Mesothelial cell of epicardium (in vitro differentiated cells): ENCODE data around the gene VIPR1. TPM values are rescaled to one million over a fixed set of nuclear protein-coding genes. Genes with fewer than 3 reads are reported as not detected.

Experiments used
- DNase-seq, 2 experiments: peaks; one replicate each; pipeline ENCODE4 v3.0.0; 2021; ENCODE audit warnings: low spot score in 2 of 2; ENCODE audit not compliant: unreplicated experiment in 2 of 2
- H3K27ac Mint-ChIP-seq: 2 replicates; pipeline ENCODE4 v1.8.0; 2021; ENCODE audit warnings: mixed read lengths
- H3K27me3 Mint-ChIP-seq: 2 replicates; pipeline ENCODE4 v1.8.0; 2021; ENCODE audit warnings: low read depth, mixed read lengths
- H3K36me3 Mint-ChIP-seq: 2 replicates; pipeline ENCODE4 v1.8.0; 2021; ENCODE audit warnings: mixed read lengths
- H3K4me1 Mint-ChIP-seq: 2 replicates; pipeline ENCODE4 v1.8.0; 2021; ENCODE audit warnings: mixed read lengths
- H3K4me3 Mint-ChIP-seq: 2 replicates; pipeline ENCODE4 v1.8.0; 2021; ENCODE audit warnings: mild to moderate bottlenecking, moderate library complexity, mixed read lengths
- H3K9me3 Mint-ChIP-seq: 2 replicates; pipeline ENCODE4 v1.8.0; 2021; ENCODE audit warnings: mixed read lengths
- total RNA-seq: library from RNA; stranded (reverse); gene quantifications from 3 replicates; pipeline ENCODE4 v1.2.1, GENCODE V29; 2021
- TF ChIP-seq, protein P1 (sequence below): fragments of 200-600 bp; sonication (generic); IDR thresholded peaks from one replicate; pipeline ENCODE4 v1.5.0; 2021; ENCODE audit warnings: antibody characterized with exemption; ENCODE audit not compliant: unreplicated experiment

The VIPR1 gene
- total RNA-seq, 1 donor from 2014 or later: 2.3 TPM

DNA sequence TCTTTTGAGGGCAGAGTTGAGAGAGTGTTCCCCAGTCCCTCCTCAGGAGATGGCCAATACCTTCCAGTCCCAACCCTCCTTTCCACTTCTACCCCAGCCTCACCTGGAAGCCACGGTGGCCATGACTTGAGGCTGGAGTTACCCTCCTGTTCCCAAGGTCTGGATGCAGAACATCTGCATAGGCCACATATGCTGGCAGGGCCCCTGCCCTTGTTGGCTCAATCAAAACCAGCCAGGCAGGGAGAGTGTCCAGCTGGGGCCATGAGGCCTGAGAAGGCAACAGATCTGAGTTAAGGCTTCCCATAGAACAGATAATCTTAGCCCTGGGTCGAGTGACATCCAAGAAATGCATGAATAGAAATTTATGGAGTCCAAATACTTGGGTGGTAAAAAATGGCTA lies 23.6 kb upstream of the VIPR1 start:
- H3K27me3 Mint-ChIP-seq: peaks cover 17% of the 10 kb centered on the region
- peaks cover 27% of the 10 kb centered on the region for H3K9me3 Mint-ChIP-seq
- H3K36me3 Mint-ChIP-seq: no peaks in the 10 kb centered on the region
- TF ChIP-seq, protein P1, sequence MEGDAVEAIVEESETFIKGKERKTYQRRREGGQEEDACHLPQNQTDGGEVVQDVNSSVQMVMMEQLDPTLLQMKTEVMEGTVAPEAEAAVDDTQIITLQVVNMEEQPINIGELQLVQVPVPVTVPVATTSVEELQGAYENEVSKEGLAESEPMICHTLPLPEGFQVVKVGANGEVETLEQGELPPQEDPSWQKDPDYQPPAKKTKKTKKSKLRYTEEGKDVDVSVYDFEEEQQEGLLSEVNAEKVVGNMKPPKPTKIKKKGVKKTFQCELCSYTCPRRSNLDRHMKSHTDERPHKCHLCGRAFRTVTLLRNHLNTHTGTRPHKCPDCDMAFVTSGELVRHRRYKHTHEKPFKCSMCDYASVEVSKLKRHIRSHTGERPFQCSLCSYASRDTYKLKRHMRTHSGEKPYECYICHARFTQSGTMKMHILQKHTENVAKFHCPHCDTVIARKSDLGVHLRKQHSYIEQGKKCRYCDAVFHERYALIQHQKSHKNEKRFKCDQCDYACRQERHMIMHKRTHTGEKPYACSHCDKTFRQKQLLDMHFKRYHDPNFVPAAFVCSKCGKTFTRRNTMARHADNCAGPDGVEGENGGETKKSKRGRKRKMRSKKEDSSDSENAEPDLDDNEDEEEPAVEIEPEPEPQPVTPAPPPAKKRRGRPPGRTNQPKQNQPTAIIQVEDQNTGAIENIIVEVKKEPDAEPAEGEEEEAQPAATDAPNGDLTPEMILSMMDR: no peak
- no peak overlapping the region for H3K4me3 Mint-ChIP-seq
- no peak overlapping the region for H3K27ac Mint-ChIP-seq
- DNase-seq: no peak
- H3K4me1 Mint-ChIP-seq: peaks cover 5% of the 10 kb centered on the region

DNA sequence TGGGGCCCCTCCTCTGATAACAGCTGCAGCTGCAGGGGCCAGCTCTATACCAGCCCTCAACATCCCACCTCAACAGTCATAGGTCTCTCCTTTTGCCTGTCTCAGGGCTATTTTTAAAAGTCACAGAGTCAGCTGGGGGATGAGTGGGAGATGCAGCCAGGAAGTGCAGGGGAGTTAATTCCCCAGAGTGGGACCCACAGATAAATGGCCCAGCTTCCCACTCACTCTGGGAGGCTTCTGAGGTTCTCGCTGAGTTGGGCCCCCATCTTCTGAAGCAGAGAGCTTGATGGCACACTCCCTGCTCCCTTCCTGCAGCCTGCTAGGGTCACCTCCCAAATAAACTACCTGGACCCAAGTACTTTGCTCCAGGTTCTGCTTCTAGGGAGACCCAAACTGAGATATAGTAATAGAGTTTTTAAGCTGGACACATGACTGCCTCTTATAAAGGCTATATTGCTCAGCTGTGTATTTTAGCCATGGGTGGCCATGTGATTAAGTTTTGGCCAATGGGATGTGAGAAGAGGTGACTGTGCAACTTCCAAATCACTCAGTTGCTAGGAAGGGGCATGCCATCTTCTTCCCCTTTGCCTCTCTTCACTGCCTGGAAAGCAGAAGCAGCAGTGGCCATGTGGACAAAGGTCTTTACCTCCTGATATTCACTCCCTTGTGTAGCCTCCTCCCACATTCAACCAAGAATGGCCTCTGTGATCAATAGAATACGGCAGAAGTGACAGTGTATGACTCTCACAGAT lies 15.5 kb upstream of the VIPR1 start:
- Mint-ChIP-seq H3K36me3 (no peaks in the 10 kb centered on the region), H3K4me1 (no peaks in the 10 kb centered on the region), H3K27me3 (peaks cover 41% of the 10 kb centered on the region), H3K27ac (no peak overlapping the region), H3K4me3 (no peak overlapping the region), H3K9me3 (peaks cover 13% of the 10 kb centered on the region)
- DNase-seq: peak in 1 of 2 experiments; percentile 14
- TF ChIP-seq, protein P1: no peak

DNA sequence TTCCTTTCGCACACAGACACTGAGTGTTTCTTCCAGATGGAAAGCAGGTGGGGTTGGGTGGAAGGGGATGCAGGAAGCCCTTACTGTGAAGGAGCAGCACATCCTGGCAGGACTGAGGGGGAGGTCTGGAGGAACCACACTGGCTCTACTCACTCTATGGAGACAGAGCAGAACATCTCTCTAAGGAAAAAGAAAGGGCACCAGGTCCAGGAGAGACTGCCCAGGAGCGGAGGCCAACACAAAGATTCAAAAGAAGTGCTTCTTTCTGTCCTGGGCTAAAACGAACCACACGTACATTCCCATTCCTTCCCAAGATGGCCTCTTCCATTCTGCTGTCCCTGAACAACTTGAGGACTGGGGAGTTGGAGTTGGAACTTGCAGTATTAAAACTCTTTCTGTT lies 13.8 kb upstream of the VIPR1 start:
- H3K27me3 Mint-ChIP-seq: peaks cover 35% of the 10 kb centered on the region
- no peak overlapping the region for H3K27ac Mint-ChIP-seq
- TF ChIP-seq, protein P1: no peak

DNA sequence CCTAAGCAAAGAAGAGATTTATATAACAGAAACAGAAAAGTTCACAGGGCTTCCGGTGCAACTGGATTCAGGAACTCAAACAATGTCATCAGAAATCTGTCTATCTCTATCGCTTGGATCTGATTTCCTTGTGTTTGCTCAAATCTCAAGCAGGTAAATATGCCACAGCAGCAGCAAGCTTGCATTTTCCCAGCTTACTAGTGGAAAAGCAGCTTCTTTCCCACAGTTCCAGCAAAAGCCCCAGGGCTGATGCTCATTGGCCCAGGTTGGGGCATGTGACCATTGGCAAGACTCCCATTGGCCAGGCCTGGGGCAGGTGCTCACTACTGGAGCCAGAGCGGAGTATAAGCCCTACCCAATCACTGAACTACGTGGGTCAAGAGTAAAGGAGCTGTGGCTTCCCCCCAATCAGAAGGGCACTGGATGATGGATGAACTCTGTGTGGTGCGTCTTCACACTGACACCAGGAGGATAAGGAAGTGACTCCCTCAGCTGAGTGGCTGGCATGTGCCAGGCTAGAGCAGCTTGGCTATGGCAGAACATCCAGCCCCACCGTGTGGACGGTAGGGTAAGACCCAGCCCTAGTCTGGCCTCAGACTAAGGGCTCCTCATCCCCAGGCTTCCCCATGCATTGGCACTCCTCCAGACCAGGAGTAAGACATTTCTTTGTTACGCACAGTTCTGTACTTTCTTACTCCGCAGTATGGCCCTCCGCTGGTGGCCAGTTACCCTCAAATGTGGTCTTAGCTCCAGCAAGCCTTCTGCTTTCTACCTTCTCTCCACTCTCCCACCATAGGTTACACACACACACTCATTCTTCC lies 13.1 kb upstream of the VIPR1 start:
- TF ChIP-seq, protein P1: no peak
- Mint-ChIP-seq H3K4me1 (no peaks in the 10 kb centered on the region), H3K27ac (no peak overlapping the region), H3K36me3 (no peaks in the 10 kb centered on the region), H3K9me3 (no peaks in the 10 kb centered on the region), H3K4me3 (no peak overlapping the region), H3K27me3 (peaks cover 29% of the 10 kb centered on the region)
- DNase-seq: peak in 1 of 2 experiments; percentile 33

More for the DNA sequence above, 13.8 kb upstream of the VIPR1 start:
- H3K9me3 Mint-ChIP-seq: peaks cover under 1% of the 10 kb centered on the region
- no peaks in the 10 kb centered on the region for H3K4me1 Mint-ChIP-seq
- no peak for DNase-seq
- no peak overlapping the region for H3K4me3 Mint-ChIP-seq
- no peaks in the 10 kb centered on the region for H3K36me3 Mint-ChIP-seq

DNA sequence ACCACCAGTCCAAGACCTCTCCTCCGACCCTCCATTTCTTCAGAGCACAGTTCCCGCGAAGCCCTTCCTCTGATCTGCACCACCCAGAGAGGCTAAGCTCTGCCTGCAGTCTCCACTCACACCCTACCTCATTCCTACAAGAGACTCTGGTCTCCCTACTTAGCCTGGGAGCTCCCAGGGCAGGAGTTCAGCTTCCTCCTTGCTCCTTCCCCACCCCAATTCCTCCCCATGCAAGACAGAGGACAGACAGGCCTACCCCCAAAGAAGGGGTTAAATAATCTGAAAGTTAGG lies 12.6 kb upstream of the VIPR1 start:
- Mint-ChIP-seq H3K27me3 (peaks cover 25% of the 10 kb centered on the region), H3K4me1 (no peaks in the 10 kb centered on the region), H3K36me3 (no peaks in the 10 kb centered on the region), H3K27ac (no peak overlapping the region), H3K4me3 (no peak overlapping the region), H3K9me3 (no peaks in the 10 kb centered on the region)
- TF ChIP-seq, protein P1: no peak
- peak in 1 of 2 experiments; percentile 13 for DNase-seq
